ENCODE measurements around the gene CD83.

CD83 gene

GRCh38 chr6:14162826-14163225 lies 45.3 kb downstream of the CD83 start:
- DNase-seq (ENCODE audit: insufficient read length): no peak
- no peak for FAIRE-seq
- TF ChIP-seq TAF1 (IDR thresholded peaks at IDR 0.05; ENCODE audit: borderline replicate concordance, low read depth, low read length) (no peak), POLR2A (IDR thresholded peaks at IDR 0.05; ENCODE audit: low read depth, low read length) (no peak), POLR2AphosphoS5 (IDR thresholded peaks at IDR 0.05; ENCODE audit: low read depth, low read length) (no peak)

- DNase-seq (ENCODE audit: insufficient read length): no peak
- FAIRE-seq: no peak
Observed at GRCh38 chr6:14165091-14165490, 47.5 kb downstream of the CD83 start.

GRCh38 chr6:14166839-14167238 lies 49.3 kb downstream of the CD83 start:
- FAIRE-seq (no peak), DNase-seq (ENCODE audit: insufficient read length) (no peak)
- TF ChIP-seq POLR2AphosphoS5 (IDR thresholded peaks at IDR 0.05; ENCODE audit: low read depth, low read length) (no peak), TAF1 (IDR thresholded peaks at IDR 0.05; ENCODE audit: borderline replicate concordance, low read depth, low read length) (no peak), POLR2A (IDR thresholded peaks at IDR 0.05; ENCODE audit: low read depth, low read length) (no peak)

More at GRCh38 chr6:14165091-14165490, 47.5 kb downstream of the CD83 start:
- TF ChIP-seq TAF1 (IDR thresholded peaks at IDR 0.05; ENCODE audit: borderline replicate concordance, low read depth, low read length) (no peak), POLR2A (IDR thresholded peaks at IDR 0.05; ENCODE audit: low read depth, low read length) (no peak), POLR2AphosphoS5 (IDR thresholded peaks at IDR 0.05; ENCODE audit: low read depth, low read length) (no peak)

GRCh38 chr6:14170128-14170527 lies 52.6 kb downstream of the CD83 start:
- TF ChIP-seq POLR2A (IDR thresholded peaks at IDR 0.05; ENCODE audit: low read depth, low read length) (no peak), POLR2AphosphoS5 (IDR thresholded peaks at IDR 0.05; ENCODE audit: low read depth, low read length) (no peak), TAF1 (IDR thresholded peaks at IDR 0.05; ENCODE audit: borderline replicate concordance, low read depth, low read length) (no peak)
- DNase-seq (ENCODE audit: insufficient read length): no peak
- FAIRE-seq: no peak

GRCh38 chr6:14172562-14172961 lies 55.0 kb downstream of the CD83 start:
- TF ChIP-seq POLR2AphosphoS5 (IDR thresholded peaks at IDR 0.05; ENCODE audit: low read depth, low read length): no peak
- no peak for TF ChIP-seq TAF1 (IDR thresholded peaks at IDR 0.05; ENCODE audit: borderline replicate concordance, low read depth, low read length)
- no peak for TF ChIP-seq POLR2A (IDR thresholded peaks at IDR 0.05; ENCODE audit: low read depth, low read length)
- DNase-seq (ENCODE audit: insufficient read length) (no peak), FAIRE-seq (no peak)

- FAIRE-seq (no peak), DNase-seq (ENCODE audit: insufficient read length) (no peak)
- TF ChIP-seq TAF1 (IDR thresholded peaks at IDR 0.05; ENCODE audit: borderline replicate concordance, low read depth, low read length) (no peak), POLR2A (IDR thresholded peaks at IDR 0.05; ENCODE audit: low read depth, low read length) (no peak), POLR2AphosphoS5 (IDR thresholded peaks at IDR 0.05; ENCODE audit: low read depth, low read length) (no peak)
Observed at GRCh38 chr6:14174226-14174625, 56.7 kb downstream of the CD83 start.

- FAIRE-seq (no peak), DNase-seq (ENCODE audit: insufficient read length) (no peak)
- TF ChIP-seq POLR2AphosphoS5 (IDR thresholded peaks at IDR 0.05; ENCODE audit: low read depth, low read length) (no peak), POLR2A (IDR thresholded peaks at IDR 0.05; ENCODE audit: low read depth, low read length) (no peak)
Observed at GRCh38 chr6:14174996-14175395, 57.4 kb downstream of the CD83 start.

- FAIRE-seq (no peak), DNase-seq (ENCODE audit: insufficient read length) (no peak)
- TF ChIP-seq POLR2AphosphoS5 (IDR thresholded peaks at IDR 0.05; ENCODE audit: low read depth, low read length): no peak
- no peak for TF ChIP-seq TAF1 (IDR thresholded peaks at IDR 0.05; ENCODE audit: borderline replicate concordance, low read depth, low read length)
Observed at GRCh38 chr6:14176429-14176828, 58.9 kb downstream of the CD83 start.

GRCh38 chr6:14177413-14178082 lies 60.0 kb downstream of the CD83 start:
- TF ChIP-seq POLR2A (IDR thresholded peaks at IDR 0.05; ENCODE audit: low read depth, low read length): no peak
- no peak for TF ChIP-seq POLR2AphosphoS5 (IDR thresholded peaks at IDR 0.05; ENCODE audit: low read depth, low read length)
- TF ChIP-seq TAF1 (IDR thresholded peaks at IDR 0.05; ENCODE audit: borderline replicate concordance, low read depth, low read length): no peak
- DNase-seq (ENCODE audit: insufficient read length) (no peak), FAIRE-seq (no peak)

GRCh38 chr6:14178083-14178445 lies 60.5 kb downstream of the CD83 start:
- TF ChIP-seq TAF1 (IDR thresholded peaks at IDR 0.05; ENCODE audit: borderline replicate concordance, low read depth, low read length) (no peak), POLR2A (IDR thresholded peaks at IDR 0.05; ENCODE audit: low read depth, low read length) (no peak), POLR2AphosphoS5 (IDR thresholded peaks at IDR 0.05; ENCODE audit: low read depth, low read length) (no peak)
- DNase-seq (ENCODE audit: insufficient read length): no peak
- no peak for FAIRE-seq

GRCh38 chr6:14180609-14181008 lies 63.0 kb downstream of the CD83 start:
- TF ChIP-seq POLR2A (IDR thresholded peaks at IDR 0.05; ENCODE audit: low read depth, low read length): no peak
- no peak for TF ChIP-seq POLR2AphosphoS5 (IDR thresholded peaks at IDR 0.05; ENCODE audit: low read depth, low read length)
- no peak for TF ChIP-seq TAF1 (IDR thresholded peaks at IDR 0.05; ENCODE audit: borderline replicate concordance, low read depth, low read length)
- DNase-seq (ENCODE audit: insufficient read length): no peak
- no peak for FAIRE-seq

- FAIRE-seq (no peak), DNase-seq (ENCODE audit: insufficient read length) (no peak)
- no peak for TF ChIP-seq TAF1 (IDR thresholded peaks at IDR 0.05; ENCODE audit: borderline replicate concordance, low read depth, low read length)
- TF ChIP-seq POLR2AphosphoS5 (IDR thresholded peaks at IDR 0.05; ENCODE audit: low read depth, low read length): no peak
- TF ChIP-seq POLR2A (IDR thresholded peaks at IDR 0.05; ENCODE audit: low read depth, low read length): no peak
Observed at GRCh38 chr6:14182916-14183315, 65.3 kb downstream of the CD83 start.

Measured in GM12892 (cell line).